GM23248 (cell line): ENCODE data around the gene BLOC1S1.

Source experiments
- EZH2 ChIP-seq: fragments of 200-600 bp; sonication (generic); IDR thresholded peaks from 2 replicates; pipeline ENCODE4 v1.6.1; 2018; ENCODE audit warnings: antibody characterized with exemption, mild to moderate bottlenecking; ENCODE audit not compliant: insufficient read depth, poor library complexity, severe bottlenecking
- EZH2phosphoT487 ChIP-seq: fragments of 200-600 bp; sonication (generic); IDR thresholded peaks from 2 replicates; pipeline ENCODE4 v1.6.1; 2018; ENCODE audit warnings: antibody characterized with exemption, moderate library complexity, mild to moderate bottlenecking, low read depth; ENCODE audit not compliant: insufficient read depth

GRCh38 chr12:55742719-55743405 lies 27.0 kb downstream of the BLOC1S1 start, which contains the start of gene GDF11:
- no peak for TF ChIP-seq EZH2
- TF ChIP-seq EZH2phosphoT487, result no peak
